Vagina (tissue), 2 donors: ENCODE data around the gene THEM5.

Experiments
- CTCF ChIP-seq, 3 experiments: fragments of 450-650 bp in 2 of 3; fragments of 200-600 bp in 1 of 3; sonication (generic) in 1 of 3; IDR thresholded peaks; one replicate each; pipeline ENCODE4 v1.5.1; 2017 to 2019; ENCODE audit warnings: antibody characterized with exemption in 3 of 3, mild to moderate bottlenecking in 2 of 3, moderate library complexity in 2 of 3
- POLR2A ChIP-seq, 2 donors: fragments of 450-650 bp; IDR thresholded peaks; one replicate each; pipeline ENCODE4 v1.6.1; 2017; ENCODE audit warnings: antibody characterized with exemption in 2 of 2, mild to moderate bottlenecking in 2 of 2, moderate library complexity in 2 of 2
- POLR2AphosphoS5 ChIP-seq, 2 donors: sonication (generic); formaldehyde crosslinking; IDR thresholded peaks; one replicate each; pipeline ENCODE4 v1.9.0; 2017; ENCODE audit warnings: antibody characterized with exemption in 2 of 2, mild to moderate bottlenecking in 2 of 2, low read depth in 1 of 2; ENCODE audit not compliant: insufficient read depth in 1 of 2

DNA sequence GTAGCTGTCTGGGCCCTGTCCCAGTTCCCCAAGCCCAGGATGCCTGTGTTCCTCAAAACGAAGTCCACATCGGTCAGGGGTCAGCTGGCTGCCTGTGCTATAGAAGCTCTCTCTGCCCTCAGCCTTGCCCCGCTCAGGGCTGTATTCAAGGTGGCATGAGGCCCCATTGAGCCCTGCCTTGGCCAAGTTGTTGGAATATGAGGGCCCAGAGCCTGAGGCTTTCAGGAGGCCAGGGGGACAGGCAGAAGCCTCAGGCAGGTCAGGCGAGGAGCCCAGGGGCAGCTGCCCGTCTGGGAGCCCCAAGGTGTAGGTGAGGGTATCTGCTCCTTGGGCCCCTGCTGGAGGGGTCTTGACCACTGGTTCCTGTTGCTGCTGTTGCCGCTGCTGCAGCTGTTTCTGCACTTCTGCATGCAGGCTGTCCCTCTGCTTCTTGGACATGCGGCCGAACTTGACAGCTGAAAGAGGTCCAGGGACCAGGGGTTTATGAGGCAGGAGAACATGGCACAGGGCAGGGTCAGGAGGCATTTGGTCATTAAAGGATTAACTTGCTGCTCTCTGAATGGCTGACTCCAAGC, 38.5 kb downstream of the THEM5 start:
- TF ChIP-seq CTCF (IDR thresholded peaks at IDR 0.05) (no peak), POLR2A (IDR thresholded peaks at IDR 0.05) (no peak), POLR2AphosphoS5 (IDR thresholded peaks at IDR 0.05; ENCODE audit: insufficient read depth in 1 of 2, low read depth in 1 of 2) (no peak)
